Activated CD8-positive, alpha-beta memory T cell treated with anti-CD3 and anti-CD28 coated beads for 1 hour (primary cell): ENCODE measurements around the gene MLYCD.

Experiments
- DNase-seq, 2 donors: peaks; one replicate each; pipeline ENCODE4 v3.0.0-alpha.2; 2020; ENCODE audit warnings: low read depth in 1 of 2; ENCODE audit errors: extremely low read depth in 1 of 2

Gene MLYCD

GRCh38 chr16:83925095-83925905 is 26.4 kb downstream of the MLYCD start:
- DNase-seq = no peak

GRCh38 chr16:83925957-83926725 is 27.2 kb downstream of the MLYCD start:
- no peak for DNase-seq

GRCh38 chr16:83926726-83927397 is 27.9 kb downstream of the MLYCD start:
- DNase-seq = peak in 1 of 2 donors; percentile 54

- DNase-seq = no peak
Observed at GRCh38 chr16:83928341-83929055, 29.6 kb downstream of the MLYCD start.

GRCh38 chr16:83929811-83930555 is 31.1 kb downstream of the MLYCD start:
- DNase-seq = no peak

- no peak for DNase-seq
Observed at GRCh38 chr16:83930730-83931500, 32.0 kb downstream of the MLYCD start.

- DNase-seq = no peak
Observed at GRCh38 chr16:83931556-83931955, 32.6 kb downstream of the MLYCD start.

- no peak for DNase-seq
Observed at GRCh38 chr16:83932304-83932703, 33.4 kb downstream of the MLYCD start.

GRCh38 chr16:83932955-83933673 is 34.2 kb downstream of the MLYCD start:
- no peak for DNase-seq

- no peak for DNase-seq
Observed at GRCh38 chr16:83933885-83934683, 35.2 kb downstream of the MLYCD start.

GRCh38 chr16:83934684-83934977 is 35.7 kb downstream of the MLYCD start:
- DNase-seq = no peak

- DNase-seq = no peak
Observed at GRCh38 chr16:83935005-83935857, 36.3 kb downstream of the MLYCD start.

GRCh38 chr16:83935858-83936255 is 36.9 kb downstream of the MLYCD start:
- no peak for DNase-seq

GRCh38 chr16:83936581-83937165 is 37.8 kb downstream of the MLYCD start:
- DNase-seq = no peak

GRCh38 chr16:83937267-83937666 is 38.4 kb downstream of the MLYCD start:
- no peak for DNase-seq

GRCh38 chr16:83937922-83938885 is 39.3 kb downstream of the MLYCD start:
- no peak for DNase-seq
